Upper lobe of right lung (tissue), 1 donor: ENCODE results near the gene BAIAP2L2. TPM values are rescaled to one million over a fixed set of nuclear protein-coding genes. Genes with fewer than 3 reads are reported as not detected.

Experiments used
- ATAC-seq: fragments of 200-7000 bp; cut with Tn5 transposase; one replicate; pipeline ENCODE4 v1.9.1; 2020; ENCODE audit warnings: mild to moderate bottlenecking, moderate library complexity
- DNase-seq: peaks from one replicate; pipeline ENCODE4 v3.0.0-alpha.2; 2020
- H3K27ac ChIP-seq: fragments of 200-600 bp; one replicate; pipeline ENCODE4 v1.8.0; 2022
- H3K27me3 ChIP-seq: fragments of 200-600 bp; one replicate; pipeline ENCODE4 v1.8.0; 2022; ENCODE audit warnings: mild to moderate bottlenecking
- H3K36me3 ChIP-seq: fragments of 200-600 bp; one replicate; pipeline ENCODE4 v1.8.0; 2022
- H3K4me1 ChIP-seq: fragments of 200-600 bp; one replicate; pipeline ENCODE4 v1.8.0; 2022
- H3K4me3 ChIP-seq: fragments of 200-600 bp; one replicate; pipeline ENCODE4 v1.8.0; 2022; ENCODE audit warnings: mild to moderate bottlenecking
- H3K9me3 ChIP-seq: fragments of 200-600 bp; one replicate; pipeline ENCODE4 v1.8.0; 2022
- intact Hi-C: fragments of 100-400 bp; cut with DNase I; formaldehyde crosslinking; loops from one replicate; pipeline ENCODE4 v1.11.0; 2022
- total RNA-seq: library from RNA; stranded (reverse); fragmentation: NEBNext Ultra II Directional; extraction: Animal tissue kit (Norgen Biotek cat#: 25700); gene quantifications from one replicate; pipeline ENCODE4 v1.2.1, GENCODE V29; 2021
- TF ChIP-seq, protein P1 (sequence below): fragments of 200-600 bp; IDR thresholded peaks from one replicate; pipeline ENCODE4 v1.8.0; 2022; ENCODE audit warnings: antibody characterized with exemption
- donor health status: DM: no; HTN: yes; CAD: no; lungs with severe emphysema.

BAIAP2L2 gene
- total RNA-seq, 1 donor from 2014 or later, result 0.29 TPM

DNA sequence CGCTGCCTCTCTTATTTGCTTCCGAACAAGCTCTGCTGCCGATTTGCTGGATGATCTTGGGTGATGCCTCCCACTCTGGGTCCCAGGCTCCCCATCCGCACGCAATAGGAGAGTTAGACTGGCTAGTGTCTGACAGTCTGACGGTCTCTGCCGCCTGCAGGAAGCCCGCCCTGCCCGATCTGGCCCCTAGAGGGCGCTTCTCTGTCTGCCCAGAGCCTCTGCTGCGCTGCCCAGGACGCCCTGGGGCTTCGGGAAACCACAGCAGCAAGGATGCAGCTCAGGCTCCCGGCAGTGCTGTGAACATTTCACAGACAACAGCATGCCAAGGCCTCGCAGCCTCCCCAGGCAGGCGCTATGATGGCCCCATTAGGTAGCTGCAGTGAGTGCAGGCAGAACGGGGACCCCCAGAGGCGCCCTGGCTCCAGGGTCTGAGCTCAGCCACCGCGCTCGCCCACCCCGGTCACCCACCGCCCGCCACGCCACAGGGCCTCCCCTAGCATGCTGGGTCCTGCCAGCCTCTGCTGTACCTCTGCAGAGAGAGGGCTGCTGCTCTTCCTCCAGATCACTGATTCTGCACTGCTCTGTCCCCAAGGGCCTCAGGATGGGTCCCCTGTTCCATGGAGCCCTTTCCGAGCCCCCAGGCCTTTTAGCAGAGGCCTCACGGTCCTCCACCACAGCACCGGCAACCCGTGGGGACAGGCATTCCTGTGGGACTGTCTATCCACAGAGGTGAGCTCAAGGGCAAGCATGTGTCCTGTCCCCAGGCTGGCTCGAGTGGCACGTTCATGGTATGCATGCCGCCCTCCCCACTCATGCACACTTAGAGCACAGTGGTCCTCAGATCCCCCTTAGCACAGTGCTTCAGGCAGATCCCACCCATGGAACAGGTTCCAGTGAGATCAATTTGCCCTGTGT lies 4.3 kb upstream of the BAIAP2L2 start:
- TF ChIP-seq, protein P1, sequence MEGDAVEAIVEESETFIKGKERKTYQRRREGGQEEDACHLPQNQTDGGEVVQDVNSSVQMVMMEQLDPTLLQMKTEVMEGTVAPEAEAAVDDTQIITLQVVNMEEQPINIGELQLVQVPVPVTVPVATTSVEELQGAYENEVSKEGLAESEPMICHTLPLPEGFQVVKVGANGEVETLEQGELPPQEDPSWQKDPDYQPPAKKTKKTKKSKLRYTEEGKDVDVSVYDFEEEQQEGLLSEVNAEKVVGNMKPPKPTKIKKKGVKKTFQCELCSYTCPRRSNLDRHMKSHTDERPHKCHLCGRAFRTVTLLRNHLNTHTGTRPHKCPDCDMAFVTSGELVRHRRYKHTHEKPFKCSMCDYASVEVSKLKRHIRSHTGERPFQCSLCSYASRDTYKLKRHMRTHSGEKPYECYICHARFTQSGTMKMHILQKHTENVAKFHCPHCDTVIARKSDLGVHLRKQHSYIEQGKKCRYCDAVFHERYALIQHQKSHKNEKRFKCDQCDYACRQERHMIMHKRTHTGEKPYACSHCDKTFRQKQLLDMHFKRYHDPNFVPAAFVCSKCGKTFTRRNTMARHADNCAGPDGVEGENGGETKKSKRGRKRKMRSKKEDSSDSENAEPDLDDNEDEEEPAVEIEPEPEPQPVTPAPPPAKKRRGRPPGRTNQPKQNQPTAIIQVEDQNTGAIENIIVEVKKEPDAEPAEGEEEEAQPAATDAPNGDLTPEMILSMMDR, result peak; percentile 91
- no peak overlapping the region for H3K4me3 ChIP-seq
- DNase-seq, result peak; percentile 92
- no peak overlapping the region for H3K27ac ChIP-seq
- peak; percentile 94 for ATAC-seq
- H3K4me1 ChIP-seq, result peaks cover 8% of the 10 kb centered on the region
- no peaks in the 10 kb centered on the region for H3K27me3 ChIP-seq
- no peaks in the 10 kb centered on the region for H3K36me3 ChIP-seq
- intact Hi-C loops, result no loop called here
- H3K9me3 ChIP-seq, result no peaks in the 10 kb centered on the region

DNA sequence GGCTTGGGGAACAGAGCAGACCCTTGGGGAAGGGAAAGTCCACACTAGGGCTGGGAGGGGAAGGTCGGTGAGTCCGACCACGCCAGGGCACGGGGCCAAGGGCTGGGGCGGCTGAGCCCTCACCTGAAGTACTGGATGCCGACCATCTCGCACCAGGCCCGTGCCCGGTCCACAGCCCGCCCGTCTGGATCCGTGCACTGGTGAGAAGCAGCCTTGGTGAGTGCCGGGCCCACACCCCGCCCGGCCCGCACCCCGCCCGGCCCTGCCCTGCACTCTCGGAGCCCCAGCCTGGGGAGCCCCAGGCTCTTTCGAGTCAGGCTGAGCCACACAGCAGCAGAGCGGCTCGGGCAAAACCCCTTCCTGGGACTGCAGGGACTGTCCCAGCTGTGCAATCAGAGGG lies 1.9 kb upstream of the BAIAP2L2 start:
- Histone ChIP-seq H3K27ac (no peak overlapping the region), H3K4me1 (peaks cover 8% of the 10 kb centered on the region), H3K36me3 (no peaks in the 10 kb centered on the region), H3K4me3 (no peak overlapping the region), H3K9me3 (no peaks in the 10 kb centered on the region), H3K27me3 (no peaks in the 10 kb centered on the region)
- DNase-seq (no peak), ATAC-seq (no peak)
- intact Hi-C loops, result no loop called here
- TF ChIP-seq, protein P1, result no peak

DNA sequence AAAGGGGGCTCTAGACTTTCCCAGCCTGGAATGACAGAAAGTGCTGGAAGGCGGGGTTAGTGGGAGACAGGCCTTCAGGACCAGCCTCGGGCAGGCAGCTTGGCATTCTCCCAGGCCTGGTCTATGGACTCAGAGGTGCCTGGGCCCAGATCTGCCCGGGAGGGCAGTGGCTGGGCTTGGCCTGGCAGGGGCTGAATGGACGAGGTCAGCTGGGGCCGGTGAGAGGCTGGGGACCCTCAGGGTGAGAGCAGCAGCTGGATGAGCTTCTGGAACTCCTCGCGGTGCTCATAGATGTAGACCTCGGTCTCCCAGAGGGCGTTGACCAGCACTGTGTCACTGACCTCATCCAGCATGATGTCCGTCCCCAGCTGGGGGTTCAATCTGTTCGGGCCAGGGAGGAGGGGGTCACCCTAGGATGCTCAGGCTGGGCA lies 1.5 kb upstream of the BAIAP2L2 start:
- no peaks in the 10 kb centered on the region for H3K9me3 ChIP-seq
- no peak overlapping the region for H3K27ac ChIP-seq
- H3K27me3 ChIP-seq, result no peaks in the 10 kb centered on the region
- H3K4me3 ChIP-seq, result no peak overlapping the region
- intact Hi-C loops, result no loop called here
- no peaks in the 10 kb centered on the region for H3K36me3 ChIP-seq
- peaks cover 8% of the 10 kb centered on the region for H3K4me1 ChIP-seq
- no peak for DNase-seq
- ATAC-seq, result no peak
- TF ChIP-seq, protein P1, result no peak

DNA sequence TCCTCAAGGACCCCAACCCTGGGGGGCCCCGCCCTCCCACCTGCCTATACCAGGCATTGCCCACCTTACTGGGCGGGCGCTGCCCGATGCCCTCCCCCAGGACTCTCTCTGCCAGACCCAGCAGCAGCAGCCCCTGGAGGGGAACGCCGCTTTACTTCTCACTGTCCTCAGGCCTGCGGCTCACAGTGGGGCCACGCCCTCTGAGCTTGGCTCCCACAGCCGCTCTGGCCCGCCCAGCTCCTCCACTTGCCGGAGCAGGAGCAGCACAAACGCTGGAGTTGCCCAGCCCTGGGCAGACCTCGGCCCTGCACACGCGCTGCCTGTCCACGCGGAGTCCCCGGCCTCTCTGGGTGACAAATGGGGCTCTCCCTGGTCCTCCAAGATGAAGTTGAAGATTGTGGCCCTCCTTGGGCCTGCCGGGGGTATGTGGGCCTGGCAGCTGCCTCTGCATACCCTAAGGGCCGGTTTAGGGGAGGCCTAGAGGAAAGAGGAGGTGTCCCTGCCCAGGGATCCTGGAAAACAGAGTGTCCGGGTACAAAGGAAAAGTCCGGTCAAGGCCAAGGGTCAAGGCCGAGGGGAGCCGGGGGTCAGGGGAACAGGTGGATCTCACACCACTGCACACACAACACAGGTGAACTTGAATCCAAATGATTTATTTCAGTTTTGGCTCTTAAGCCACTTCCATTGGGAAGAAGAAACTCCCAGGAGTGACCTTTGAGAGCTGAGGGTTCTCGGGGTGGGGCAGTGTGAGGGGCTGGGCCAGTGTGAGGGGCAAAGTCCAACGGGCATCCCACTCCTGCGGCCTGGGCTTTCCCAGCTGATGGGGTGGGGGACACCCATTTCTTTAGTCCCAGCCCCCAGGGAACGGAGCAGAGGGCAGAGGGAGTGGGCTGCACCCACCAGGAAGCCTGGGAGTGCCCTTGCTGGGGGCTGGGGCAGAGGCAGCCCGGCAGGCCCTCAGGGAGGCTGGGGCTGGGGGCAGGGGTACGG lies 674 bp upstream of the BAIAP2L2 start:
- DNase-seq (no peak), ATAC-seq (no peak)
- Histone ChIP-seq H3K27me3 (no peaks in the 10 kb centered on the region), H3K9me3 (no peaks in the 10 kb centered on the region), H3K27ac (no peak overlapping the region), H3K36me3 (no peaks in the 10 kb centered on the region), H3K4me1 (peaks cover 8% of the 10 kb centered on the region), H3K4me3 (no peak overlapping the region)
- TF ChIP-seq, protein P1, result no peak
- intact Hi-C loops, result no loop called here

DNA sequence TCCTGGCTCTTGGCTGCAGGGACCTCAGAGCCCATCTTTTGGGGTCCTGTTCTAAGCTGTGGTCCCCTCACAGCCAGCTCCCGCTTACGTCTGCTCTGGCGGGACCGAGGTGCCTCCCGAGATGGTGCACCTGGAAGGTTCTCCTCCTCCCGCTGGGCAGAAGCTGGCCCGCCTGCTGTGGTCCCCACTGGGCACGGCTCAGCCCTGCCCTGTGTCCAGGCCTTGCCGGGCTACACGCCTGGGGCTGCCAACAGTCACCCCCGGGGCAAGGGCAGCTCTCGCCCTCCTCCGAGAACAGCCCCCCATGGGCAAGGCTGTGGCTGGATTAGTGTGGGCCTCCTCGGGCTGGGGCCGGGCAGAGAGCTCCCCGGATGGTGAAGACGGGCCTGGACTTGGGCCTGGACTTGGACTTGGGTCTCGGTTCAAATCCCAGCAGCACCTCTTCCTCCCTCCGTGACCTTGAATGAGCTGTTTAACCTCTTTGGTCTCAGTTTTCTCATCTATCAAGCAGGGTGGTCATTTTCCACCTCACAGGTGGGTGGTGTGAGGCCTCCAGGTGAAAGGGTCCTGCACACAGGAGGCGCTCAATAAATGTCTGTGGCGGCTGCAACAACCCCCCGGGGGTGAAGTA lies 998 bp downstream of the BAIAP2L2 start:
- intact Hi-C loops, result no loop called here
- no peaks in the 10 kb centered on the region for H3K9me3 ChIP-seq
- TF ChIP-seq, protein P1, result no peak
- peaks cover 3% of the 10 kb centered on the region for H3K4me1 ChIP-seq
- no peaks in the 10 kb centered on the region for H3K27me3 ChIP-seq
- H3K36me3 ChIP-seq, result no peaks in the 10 kb centered on the region
- H3K27ac ChIP-seq, result no peak overlapping the region
- DNase-seq (no peak), ATAC-seq (peak; percentile 4)
- no peak overlapping the region for H3K4me3 ChIP-seq
